HG02938 (cell line): Measurements from ENCODE around the gene LRRC7.

ENCODE experiments used
- ATAC-seq: cut with Tn5 transposase; IDR thresholded peaks from one replicate; pipeline ENCODE4 v1.9.1; 2021; ENCODE audit warnings: mild to moderate bottlenecking, moderate library complexity; ENCODE audit not compliant: unreplicated experiment

LRRC7 gene

DNA sequence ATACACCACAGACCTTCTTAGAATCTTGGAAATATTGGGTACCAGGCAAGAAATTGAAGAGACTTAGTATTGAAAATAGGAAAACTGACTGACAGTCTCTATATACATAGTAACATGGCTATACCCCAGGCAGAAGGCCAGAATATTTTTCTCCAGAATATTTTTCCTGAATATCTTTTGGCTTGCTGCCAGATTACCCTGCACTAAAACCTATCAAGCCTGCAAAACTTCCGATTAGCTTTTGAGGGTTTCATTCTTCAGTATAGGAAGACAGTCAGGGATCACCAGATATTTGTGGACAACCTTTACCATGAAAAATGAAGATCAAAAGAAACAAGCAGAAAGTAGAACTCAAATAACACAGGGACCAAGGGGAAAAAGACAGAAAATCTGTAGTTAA lies 187.9 kb downstream of the LRRC7 start:
- no peak for ATAC-seq

DNA sequence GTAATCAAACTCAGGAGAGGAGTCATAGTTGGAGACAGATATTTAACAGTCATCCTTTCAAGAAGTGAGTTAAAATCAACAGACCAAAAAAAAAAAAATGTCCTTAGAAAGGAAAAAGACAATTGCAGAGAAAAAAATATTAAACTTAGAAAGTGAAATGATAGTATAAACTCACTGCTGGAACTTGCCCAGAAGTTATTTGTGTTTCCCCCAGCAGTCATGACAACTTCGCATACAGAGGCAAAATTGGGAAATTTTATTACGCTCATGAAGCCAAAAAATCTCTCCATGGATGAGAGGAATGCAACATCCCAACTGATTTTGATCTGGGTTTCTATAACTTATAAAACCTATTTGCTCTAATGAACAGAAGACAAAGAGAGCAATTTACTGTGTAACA lies 198.2 kb downstream of the LRRC7 start:
- no peak for ATAC-seq

DNA sequence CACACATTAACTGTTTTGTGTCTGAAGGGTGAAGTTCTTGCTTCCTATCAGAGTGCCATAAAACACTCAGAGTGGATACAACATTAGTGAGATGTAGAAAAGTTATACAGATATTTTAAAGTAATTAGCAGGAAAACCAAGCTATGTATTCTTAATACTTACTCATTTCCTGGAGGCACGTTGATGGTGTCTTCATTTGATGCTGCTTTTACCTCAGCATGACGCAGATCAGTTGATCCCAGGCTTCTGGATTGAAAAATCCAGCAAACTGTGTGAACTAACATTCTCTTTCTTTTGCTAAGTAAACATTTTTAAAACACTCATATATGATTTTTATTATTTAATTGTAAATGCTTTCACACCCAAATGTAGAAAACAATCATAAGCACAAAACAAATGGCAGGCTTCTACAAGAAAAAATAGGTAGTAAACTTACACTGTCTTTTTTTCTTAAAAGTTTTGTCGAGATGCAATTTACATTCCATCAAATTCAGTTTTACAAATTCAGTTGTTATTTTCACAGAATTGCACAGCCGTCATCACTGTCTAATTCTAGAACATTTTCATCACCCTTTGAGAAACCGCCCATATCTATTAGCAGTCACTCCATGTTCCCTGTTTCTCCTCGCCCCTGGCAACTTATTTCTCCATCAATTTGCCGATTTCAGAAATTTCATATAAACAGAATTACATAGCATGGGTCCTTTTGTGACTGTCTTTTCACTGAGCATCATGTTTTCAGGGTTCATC lies 198.9 kb downstream of the LRRC7 start:
- ATAC-seq = no peak

DNA sequence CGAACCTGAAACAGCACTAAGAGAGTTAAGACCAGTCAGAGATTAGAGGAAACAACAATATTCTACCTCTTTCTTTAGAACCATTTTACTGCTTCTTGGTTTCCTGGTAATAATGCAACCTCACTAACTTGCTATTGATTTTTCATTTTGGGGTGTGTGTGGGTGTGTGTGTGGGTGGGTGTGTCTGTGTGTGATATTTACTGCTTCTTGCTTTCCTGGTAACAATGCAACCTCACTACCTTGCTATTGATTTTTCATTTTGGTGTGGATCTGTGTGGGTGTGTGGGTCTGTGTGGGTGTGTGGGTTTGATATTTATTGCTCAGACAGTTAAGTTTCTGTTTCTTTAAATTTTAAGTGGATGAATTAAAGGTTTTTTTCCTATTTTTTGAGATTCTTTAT lies 208.8 kb downstream of the LRRC7 start:
- ATAC-seq = no peak

DNA sequence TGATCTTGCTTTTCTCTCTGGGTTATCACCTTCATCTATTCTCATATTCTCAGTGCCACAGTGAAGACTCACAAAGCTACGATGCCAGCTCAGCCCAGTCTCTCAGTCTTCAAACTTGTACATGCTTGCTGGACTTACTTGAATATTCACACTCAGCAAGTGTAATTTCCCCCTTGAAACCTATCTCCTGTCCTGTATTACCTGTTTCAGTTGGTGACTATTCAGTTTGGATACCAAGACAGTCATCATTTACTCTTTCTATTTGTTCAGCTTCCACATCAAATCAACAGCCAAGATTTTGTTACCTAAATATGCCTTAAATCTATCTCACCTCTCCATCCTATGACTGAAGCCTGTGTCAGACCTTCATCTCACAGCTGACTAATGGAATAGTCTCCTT lies 209.7 kb downstream of the LRRC7 start:
- no peak for ATAC-seq

DNA sequence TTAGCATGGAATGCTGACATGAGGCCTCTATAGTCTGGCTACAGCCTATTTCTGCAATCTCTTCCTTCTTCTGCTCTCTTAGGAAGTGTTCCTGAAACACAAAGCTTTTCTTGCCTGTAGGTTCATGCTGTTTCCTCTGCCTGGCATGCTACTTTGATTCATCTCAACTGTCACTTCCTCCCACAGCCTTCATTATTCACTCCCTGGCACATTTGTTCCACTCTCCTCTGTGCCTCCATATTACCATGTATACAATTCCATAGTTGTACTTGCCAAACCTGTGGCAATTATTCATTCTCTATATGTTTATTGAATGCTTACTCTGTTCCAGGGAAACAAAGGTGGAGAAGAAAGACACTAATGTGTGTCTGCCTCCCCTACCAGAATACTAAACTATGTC lies 210.2 kb downstream of the LRRC7 start:
- ATAC-seq = no peak

DNA sequence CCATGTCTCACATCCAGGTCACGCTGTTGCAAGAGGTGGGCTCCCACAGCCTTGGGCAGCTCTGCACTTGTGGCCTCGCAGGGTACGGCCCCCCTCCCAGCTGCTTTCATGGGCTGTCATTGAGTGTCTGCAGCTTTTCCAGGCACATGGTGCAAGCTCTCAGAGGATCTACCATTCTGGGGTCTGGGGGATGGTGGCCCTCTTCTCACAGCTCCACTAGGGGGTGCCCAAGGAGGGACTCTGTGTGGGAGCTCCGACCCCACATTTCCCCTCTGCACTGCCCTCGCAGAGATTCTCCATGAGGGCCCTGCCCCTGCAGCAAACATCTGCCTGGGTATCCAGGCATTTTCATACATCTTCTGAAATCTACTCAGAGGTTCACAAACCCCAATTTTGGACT lies 219.4 kb downstream of the LRRC7 start:
- ATAC-seq = no peak

DNA sequence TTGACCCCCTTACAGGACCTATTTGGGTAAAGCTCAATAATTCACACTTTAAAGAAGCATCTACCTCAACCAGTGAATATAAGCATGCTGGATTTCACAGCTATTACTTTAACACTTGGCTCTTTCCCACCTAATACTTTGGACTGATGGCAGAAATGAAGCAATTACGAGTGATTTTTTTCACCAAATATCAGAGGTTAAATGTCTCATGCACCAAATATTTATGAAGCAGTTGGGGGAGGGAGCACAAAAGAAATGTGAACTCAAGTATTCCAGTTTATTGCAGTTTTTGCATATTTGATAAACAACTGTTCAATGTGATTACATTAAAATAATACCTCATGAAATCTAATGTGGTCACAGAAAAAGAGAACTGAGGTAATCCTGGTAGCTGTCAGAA lies 223.6 kb downstream of the LRRC7 start:
- no peak for ATAC-seq

DNA sequence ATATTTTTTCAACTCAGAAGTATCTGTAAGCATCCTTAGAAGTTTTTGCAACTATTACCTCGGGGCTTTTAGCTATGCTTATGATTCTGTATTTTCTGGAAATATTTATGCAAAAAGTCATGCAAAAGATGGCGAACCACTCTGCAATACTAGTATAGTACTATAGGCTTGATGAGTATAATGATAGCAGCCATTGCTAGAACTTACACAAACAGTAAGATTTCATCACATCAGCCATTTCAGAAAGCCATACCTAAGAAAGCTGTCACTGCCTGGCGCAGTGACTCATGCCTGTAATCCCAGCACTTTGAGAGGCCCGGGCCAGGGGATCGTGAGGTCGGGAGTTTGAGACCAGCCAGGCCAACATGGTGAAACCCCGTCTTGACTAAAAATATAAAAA lies 227.1 kb downstream of the LRRC7 start:
- no peak for ATAC-seq

DNA sequence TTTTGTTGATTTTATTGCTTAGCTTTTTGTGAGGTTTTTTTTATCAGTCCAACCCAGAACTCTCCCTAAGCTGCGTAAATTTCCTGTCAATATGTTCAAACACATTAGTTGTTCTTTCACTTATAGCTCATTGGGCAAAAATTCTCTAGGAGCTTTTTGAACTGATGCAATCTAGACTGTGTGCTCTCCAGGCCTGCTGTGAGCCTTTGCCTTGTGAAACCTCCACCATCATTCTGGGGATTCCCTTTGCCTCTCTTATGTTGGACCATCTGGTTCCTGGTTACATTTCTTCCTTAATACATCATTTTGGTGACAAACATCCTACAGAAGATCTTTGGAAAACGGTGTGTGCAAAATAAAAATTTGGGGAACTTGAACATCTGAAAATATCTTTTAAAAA lies 247.2 kb downstream of the LRRC7 start:
- no peak for ATAC-seq

DNA sequence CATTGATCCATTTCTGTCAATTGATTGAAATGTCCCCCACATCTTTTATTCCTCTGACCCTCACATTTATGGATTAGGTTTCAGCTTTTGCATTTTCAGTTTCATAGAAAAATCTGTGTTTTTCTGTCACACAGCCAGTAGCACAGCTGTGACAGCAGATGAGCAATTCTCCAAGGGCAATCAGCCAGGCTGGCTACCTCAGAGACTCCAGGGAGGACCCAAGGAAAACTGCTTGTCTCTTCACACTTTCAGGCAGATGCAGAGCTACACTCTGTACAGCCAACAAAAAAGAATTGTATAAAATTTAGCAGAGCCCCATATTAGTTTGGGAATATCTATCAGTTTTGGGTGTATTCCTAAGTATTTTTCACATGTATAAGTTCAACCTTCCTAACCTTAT lies 257.2 kb downstream of the LRRC7 start:
- ATAC-seq = no peak

DNA sequence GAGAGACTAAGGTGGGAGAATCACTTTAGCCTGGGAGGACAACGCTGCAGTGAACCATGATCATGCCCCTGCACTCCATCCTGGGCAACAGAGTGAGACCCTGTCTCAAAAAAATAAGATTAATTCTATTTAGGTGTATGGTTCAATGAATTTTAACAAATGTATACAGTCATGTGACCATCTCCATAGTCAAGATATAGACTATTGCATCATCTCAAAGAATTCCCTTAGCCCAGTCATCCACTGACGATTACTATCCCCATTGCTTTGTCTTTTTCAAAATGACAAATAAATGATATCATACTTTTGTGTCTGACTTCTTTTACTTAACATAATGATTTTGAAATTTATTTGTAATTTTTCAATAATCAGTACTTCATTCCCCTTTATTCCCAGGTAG lies 260.0 kb downstream of the LRRC7 start:
- no peak for ATAC-seq

DNA sequence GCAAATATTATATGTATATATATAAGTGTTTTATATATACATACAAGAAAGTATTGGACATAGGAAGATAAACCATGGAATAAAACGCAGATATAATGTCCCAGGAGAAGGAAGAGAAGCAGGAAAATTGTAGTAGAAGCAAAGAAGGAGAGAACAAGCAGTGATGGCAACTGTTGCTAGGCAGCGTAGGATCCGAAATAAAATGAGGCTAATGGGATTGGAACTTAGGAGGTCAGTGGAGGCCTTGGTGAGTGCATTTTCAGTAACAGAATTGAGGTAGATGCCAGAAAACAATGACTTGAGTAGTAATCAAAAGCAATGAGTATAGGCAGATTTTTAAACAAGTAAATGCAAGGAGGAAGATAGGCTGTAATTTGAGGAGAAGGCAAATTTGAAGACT lies 265.8 kb downstream of the LRRC7 start:
- ATAC-seq = no peak

DNA sequence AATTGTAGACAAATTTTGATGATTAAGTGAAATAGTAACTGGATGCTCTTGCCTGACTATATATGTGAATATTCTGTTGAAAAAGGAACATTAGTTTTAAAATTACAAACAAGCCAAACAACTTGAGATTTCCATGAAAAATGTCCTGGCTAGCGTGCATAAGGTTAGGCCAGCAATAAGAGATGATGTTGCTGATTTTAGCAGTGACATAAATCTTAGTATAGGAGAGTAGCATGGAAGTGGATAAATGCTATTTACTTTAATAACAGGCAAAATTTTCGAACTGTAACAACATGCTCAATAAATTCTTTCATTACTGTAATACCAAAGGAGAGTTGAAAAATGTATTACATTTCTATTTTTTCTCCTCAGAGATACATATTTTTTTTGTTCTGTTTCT lies 266.6 kb downstream of the LRRC7 start:
- no peak for ATAC-seq

DNA sequence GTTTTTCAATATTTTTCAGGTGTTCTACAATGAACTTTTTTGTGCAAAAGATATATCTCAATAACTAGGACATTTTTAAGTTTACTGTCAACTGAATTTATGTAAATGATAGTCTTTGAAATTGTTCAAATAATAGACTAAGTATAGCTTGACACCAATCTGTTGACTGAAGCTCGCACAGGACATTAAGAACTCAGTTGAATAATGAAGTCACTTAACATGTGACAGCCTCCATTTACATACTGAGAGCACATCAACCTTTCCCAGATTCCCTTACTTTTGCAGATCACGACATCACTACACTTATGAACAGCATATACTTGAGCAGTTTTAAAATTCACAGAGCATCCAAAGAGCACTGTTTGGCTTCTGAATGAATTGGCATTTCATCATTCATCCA lies 268.2 kb downstream of the LRRC7 start:
- no peak for ATAC-seq

DNA sequence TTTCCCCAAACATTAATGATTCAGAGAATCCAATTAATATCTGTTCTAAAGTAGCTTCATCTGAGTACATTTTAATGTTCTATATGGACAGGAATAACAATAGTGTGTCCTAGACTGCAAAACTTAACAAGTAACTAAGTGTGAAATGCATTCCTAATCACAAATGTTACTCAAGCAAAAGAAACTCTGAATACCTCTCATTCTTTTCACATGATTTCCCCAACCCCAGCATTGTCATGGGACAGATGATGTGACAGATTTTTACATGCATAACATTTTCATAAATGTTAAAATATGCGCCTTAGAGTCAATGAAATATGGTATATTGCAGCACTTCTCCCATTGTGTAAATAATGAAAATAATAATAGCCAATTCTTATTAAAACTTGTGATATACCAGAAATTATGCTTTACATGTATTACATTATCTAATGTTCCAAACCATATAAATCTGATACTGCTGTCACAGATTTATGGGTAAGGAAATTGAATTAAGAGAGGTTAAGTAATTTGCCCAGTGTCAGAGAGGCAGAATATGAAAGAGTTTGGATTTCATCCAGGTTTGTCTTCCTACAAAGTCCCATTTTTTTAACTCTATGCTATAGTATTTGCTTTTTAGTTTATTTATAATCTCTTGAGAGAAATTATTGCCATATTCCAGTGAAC lies 269.4 kb downstream of the LRRC7 start:
- ATAC-seq = no peak

DNA sequence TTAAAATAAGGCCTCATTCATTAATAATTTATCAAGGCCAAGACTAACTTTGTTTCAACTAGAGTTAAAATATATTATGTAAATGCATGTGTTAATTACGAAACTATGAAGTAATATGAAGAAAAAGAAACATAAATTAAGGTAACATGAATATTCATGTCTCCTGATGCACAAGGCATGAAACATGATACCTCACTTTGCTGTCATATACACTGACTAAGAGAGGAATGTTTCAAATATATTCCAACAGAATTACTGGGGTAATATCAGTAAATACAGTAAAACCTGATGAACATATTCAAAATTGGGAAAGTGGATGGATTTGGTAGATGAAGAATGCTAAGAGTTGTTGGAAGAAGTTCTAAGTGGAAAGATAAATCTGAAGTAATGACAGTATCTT lies 274.6 kb downstream of the LRRC7 start:
- ATAC-seq = no peak

DNA sequence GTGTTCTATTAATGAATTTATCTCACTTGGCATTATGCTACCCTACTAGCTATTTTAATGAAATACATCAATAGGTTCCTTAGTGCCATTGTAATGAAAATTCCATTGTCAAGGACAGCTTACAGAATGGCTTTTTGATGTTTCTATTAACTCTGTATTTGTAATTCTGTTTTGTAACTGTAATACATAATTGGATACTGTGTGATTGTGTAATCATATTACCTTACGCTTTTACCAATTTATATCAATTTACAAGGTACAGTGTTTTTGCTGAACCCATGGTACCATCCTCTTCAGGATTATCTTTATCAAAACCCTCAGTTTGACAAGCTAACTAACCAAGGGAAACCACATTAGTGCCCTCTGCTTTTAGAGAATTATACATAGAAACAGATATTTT lies 277.9 kb downstream of the LRRC7 start:
- ATAC-seq = no peak

DNA sequence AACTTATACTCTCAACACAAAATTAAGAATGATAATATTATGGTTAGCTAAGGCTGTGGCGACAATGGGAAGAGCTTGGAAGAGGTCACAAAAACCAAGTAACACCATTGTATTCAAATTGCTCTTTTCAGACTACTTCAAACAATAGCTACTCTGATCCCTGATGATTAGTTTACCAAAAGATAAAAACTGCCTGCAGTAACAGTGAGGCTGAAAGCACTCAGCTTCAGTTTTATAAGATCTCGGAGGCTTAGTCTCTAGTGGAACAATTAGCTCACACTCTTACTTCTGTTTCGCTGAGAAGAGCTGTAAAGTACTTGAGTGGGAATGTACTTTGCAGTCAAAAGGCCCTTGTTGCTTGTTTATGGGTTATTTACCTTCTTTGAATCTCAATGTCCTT lies 278.5 kb downstream of the LRRC7 start:
- ATAC-seq = no peak

DNA sequence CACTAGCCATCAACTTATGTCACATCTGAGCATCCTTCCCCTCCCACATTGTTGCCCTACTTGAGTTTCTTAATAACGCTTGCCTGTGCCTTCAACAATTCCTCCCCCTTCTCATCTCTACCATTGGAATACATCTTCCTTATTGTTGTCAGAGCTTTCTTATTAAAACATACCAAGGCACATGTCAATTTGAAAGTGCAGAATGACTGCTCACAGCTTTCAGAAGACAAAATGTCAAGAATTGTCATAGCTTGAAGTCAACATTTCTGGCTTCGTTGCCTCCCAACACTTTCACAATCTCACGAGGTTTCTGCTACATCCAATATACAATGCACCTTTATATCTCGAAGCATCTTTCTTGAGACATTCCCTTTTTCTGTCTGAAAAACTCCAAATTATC lies 279.9 kb downstream of the LRRC7 start:
- no peak for ATAC-seq

DNA sequence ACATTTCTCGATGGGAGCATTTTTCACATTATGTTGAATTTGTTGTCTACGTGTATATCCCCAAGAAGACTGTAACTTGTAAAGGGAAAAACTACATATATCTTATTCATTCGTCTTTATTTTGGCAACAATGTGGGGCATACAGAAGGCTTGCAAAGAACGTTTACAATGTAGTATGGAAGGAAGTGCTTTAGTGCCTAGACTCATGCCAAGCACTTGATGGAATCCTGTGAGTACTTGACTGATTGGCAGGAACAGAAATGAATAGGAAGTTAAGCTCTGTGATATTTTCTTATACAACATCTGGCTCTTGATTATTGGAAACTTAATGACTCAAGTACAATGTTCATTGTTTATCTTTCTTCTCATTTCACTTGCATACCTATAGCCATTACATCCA lies 284.4 kb downstream of the LRRC7 start:
- ATAC-seq = no peak

DNA sequence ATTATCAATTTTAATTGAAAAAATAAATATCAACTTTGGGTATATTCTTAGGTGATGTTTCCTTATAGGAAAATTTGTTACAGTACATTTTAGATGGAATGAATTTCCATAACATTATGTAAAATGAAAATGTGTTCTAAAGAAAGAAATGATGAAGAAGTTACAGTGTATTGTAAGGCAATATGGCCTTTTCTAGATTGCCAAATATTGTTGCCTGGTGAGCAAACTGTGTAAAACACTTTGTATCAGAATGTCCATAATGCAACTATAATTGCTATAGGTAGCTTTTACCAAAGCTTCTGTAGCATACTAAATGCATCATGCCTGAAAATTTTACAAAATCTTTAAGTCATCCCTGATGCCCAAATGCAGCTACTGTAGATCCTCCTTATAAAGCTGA lies 285.0 kb downstream of the LRRC7 start:
- no peak for ATAC-seq

DNA sequence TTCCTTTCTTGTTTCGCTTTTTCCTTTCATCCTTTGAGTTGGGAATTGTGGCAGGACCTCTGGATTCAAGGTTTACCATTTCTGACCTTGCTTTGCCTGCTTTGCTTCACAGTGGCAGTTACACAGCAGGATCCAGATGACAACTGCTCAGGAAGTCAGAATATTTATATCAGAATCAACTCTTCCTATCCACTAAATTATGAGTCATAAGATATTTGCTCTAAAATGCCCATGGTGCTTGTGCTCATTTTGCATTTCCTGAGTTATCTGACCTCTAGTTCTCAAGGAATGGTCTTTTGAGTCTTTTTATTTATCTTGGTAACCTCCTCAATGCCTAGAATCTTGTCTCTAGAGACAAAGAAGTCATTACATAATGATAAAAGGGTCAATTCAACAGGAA lies 290.8 kb downstream of the LRRC7 start:
- ATAC-seq = no peak
